HepG2 (cell line): ENCODE measurements around the gene ZNF669. TPM values are rescaled to one million over a fixed set of nuclear protein-coding genes. Genes with fewer than 3 reads are reported as not detected.

ENCODE experiments used
- BCL6 ChIP-seq: IDR thresholded peaks from 2 replicates; pipeline ENCODE4 v1.6.1; 2016; ENCODE audit warnings: missing genetic modification reagents, missing compliant biosample characterization
- CEBPG ChIP-seq: IDR thresholded peaks from 2 replicates; pipeline ENCODE4 v1.6.1; 2016
- ETV5 ChIP-seq: IDR thresholded peaks from 2 replicates; pipeline ENCODE4 v1.6.1; 2018; ENCODE audit warnings: missing biosample characterization, missing genetic modification reagents, inconsistent platforms, borderline replicate concordance
- FOSL2 ChIP-seq: sonication (generic); formaldehyde crosslinking; IDR thresholded peaks from 2 replicates; pipeline ENCODE4 v1.4.0; 2020; ENCODE audit warnings: missing genetic modification reagents
- FOXO1 ChIP-seq: sonication (generic); formaldehyde crosslinking; IDR thresholded peaks from 2 replicates; pipeline ENCODE4 v1.4.0; 2020; ENCODE audit warnings: missing genetic modification reagents
- HMG20A ChIP-seq: IDR thresholded peaks from 2 replicates; pipeline ENCODE4 v1.6.1; 2016; ENCODE audit warnings: borderline replicate concordance
- HNF4G ChIP-seq, 2 experiments: sonication (generic) in 1 of 2; formaldehyde crosslinking in 1 of 2; IDR thresholded peaks; 2 replicates each; pipeline versions ENCODE4 v1.4.0 to v1.6.1; 2011 to 2020; ENCODE audit warnings: borderline replicate concordance in 2 of 2, low read depth in 2 of 2, mild to moderate bottlenecking in 2 of 2, low read length in 1 of 2, missing genetic modification reagents in 1 of 2, moderate library complexity in 1 of 2
- KLF9 ChIP-seq: IDR thresholded peaks from 2 replicates; pipeline ENCODE4 v1.6.1; 2016; ENCODE audit warnings: low read depth
- MED1 ChIP-seq: sonication (generic); formaldehyde crosslinking; IDR thresholded peaks from 2 replicates; pipeline ENCODE4 v1.4.0; 2020; ENCODE audit warnings: missing genetic modification reagents
- MEF2D ChIP-seq: sonication (generic); formaldehyde crosslinking; IDR thresholded peaks from 2 replicates; pipeline ENCODE4 v1.5.1; 2020; ENCODE audit warnings: mild to moderate bottlenecking, missing genetic modification reagents
- MIER2 ChIP-seq: IDR thresholded peaks from 2 replicates; pipeline ENCODE4 v1.6.1; 2016; ENCODE audit warnings: missing biosample characterization, missing genetic modification reagents
- MXD1 ChIP-seq: sonication (generic); formaldehyde crosslinking; IDR thresholded peaks from 2 replicates; pipeline ENCODE4 v1.4.0; 2020; ENCODE audit warnings: mild to moderate bottlenecking, missing genetic modification reagents
- RXRB ChIP-seq: IDR thresholded peaks from 2 replicates; pipeline ENCODE4 v1.6.1; 2016; ENCODE audit warnings: borderline replicate concordance, missing genetic modification reagents, missing compliant biosample characterization
- SIX4 ChIP-seq: sonication (generic); formaldehyde crosslinking; IDR thresholded peaks from 2 replicates; pipeline ENCODE4 v1.4.0; 2020; ENCODE audit warnings: missing genetic modification reagents
- SOX5 ChIP-seq: IDR thresholded peaks from 2 replicates; pipeline ENCODE4 v1.6.1; 2016; ENCODE audit warnings: borderline replicate concordance
- SOX6 ChIP-seq, 2 experiments: fragments of 450-650 bp in 1 of 2; sonication (generic) in 1 of 2; formaldehyde crosslinking in 1 of 2; IDR thresholded peaks; 2 replicates each; pipeline versions ENCODE4 v1.4.0 to v1.6.1; 2017 to 2020; ENCODE audit warnings: antibody characterized with exemption in 1 of 2, mild to moderate bottlenecking in 1 of 2, missing genetic modification reagents in 1 of 2
- SRF ChIP-seq: IDR thresholded peaks from 2 replicates; pipeline ENCODE4 v1.6.1; 2011; ENCODE audit warnings: mild to moderate bottlenecking, low read depth, low read length, moderate library complexity
- ZBTB26 ChIP-seq: IDR thresholded peaks from 2 replicates; pipeline ENCODE4 v1.6.1; 2016; ENCODE audit warnings: missing compliant biosample characterization, missing genetic modification reagents, borderline replicate concordance
- ZMAT3 ChIP-seq: sonication (generic); formaldehyde crosslinking; conservative IDR thresholded peaks from 2 replicates; pipeline ENCODE4 v1.7.0; 2021; ENCODE audit warnings: missing genetic modification reagents
- ZNF12 ChIP-seq: sonication (generic); formaldehyde crosslinking; IDR thresholded peaks from 2 replicates; pipeline ENCODE4 v1.5.0; 2020; ENCODE audit warnings: missing genetic modification reagents
- ZNF644 ChIP-seq: IDR thresholded peaks from 2 replicates; pipeline ENCODE4 v1.6.1; 2016; ENCODE audit warnings: low read depth
- ZNF772 ChIP-seq: sonication (generic); formaldehyde crosslinking; IDR thresholded peaks from 2 replicates; pipeline ENCODE4 v1.5.0; 2020; ENCODE audit warnings: mild to moderate bottlenecking, missing genetic modification reagents
- polyA plus RNA-seq, 8 experiments: library from polyadenylated mRNA; depleted of rRNA in 3 of 8; stranded (reverse) in 7 of 8; unstranded in 1 of 8; fragments of >200 nt; fragmentation: Illumina TruSeq in 4 of 8; extraction: Trizol in 4 of 8; gene quantifications; 2 replicates each; pipeline versions ENCODE4 v1.2.1 to v1.2.3, GENCODE V29; 2011 to 2016; ENCODE audit warnings: low read depth in 4 of 8, missing spikeins in 1 of 8, mixed read lengths in 1 of 8; ENCODE audit not compliant: insufficient read depth in 1 of 8
- total RNA-seq, 5 experiments: library from RNA; depleted of rRNA; stranded (reverse); fragments of >200 nt; fragmentation: Illumina TruSeq; extraction: Trizol; gene quantifications; 2 replicates each; pipeline ENCODE4 v1.2.3, GENCODE V29; 2016; ENCODE audit warnings: low read depth in 1 of 5
- TF ChIP-seq, protein P1 (sequence below): sonication (generic); formaldehyde crosslinking; IDR thresholded peaks from 2 replicates; pipeline ENCODE4 v1.4.0; 2020; ENCODE audit warnings: missing genetic modification reagents
- TF ChIP-seq, protein P2 (sequence below): sonication (generic); formaldehyde crosslinking; IDR thresholded peaks from 2 replicates; pipeline ENCODE4 v1.4.0; 2020; ENCODE audit warnings: missing genetic modification reagents, borderline replicate concordance

ZNF669 gene
- total and polyA plus RNA-seq, 2 of the 13 experiments (the other 11 are each of a cell fraction or from before 2014, with no cell fraction given) = 3.1 to 14.6 TPM

DNA sequence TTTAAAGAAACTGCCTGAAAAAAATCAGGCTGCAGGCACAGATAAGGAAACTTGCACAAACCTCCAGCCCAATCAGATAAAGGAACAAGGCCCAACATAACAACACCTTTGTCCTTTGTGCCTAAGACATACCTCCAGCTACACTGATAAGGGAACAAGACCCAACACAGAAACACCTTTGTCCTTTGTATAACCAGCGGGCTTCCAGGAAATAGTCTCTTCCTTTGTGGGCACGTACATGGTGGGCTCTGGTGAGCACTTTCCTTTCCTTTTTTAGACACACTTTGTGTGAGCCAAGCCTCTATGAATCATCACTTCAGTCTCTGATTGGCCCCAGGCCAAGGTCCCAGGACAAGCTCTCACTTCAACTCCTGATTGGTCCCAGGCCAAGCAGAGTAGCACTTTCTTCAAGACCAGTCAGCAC, 49.2 kb downstream of the ZNF669 start (continued):
- TF ChIP-seq SOX6 (IDR thresholded peaks at IDR 0.05) = no peak
- peak; percentile 93 for TF ChIP-seq SOX6 (CRISPR knock-in tag; IDR thresholded peaks at IDR 0.05)
- TF ChIP-seq MED1 = peak; percentile 56; the same call in 1 of the 2 replicates
- TF ChIP-seq FOSL2 (CRISPR knock-in tag) = peak; percentile 94
- TF ChIP-seq ZNF12 = 0 out of 2 replicates have a peak, but pooled peaks have one; percentile 37
- peak; percentile 55; the same call in 1 of the 2 replicates for TF ChIP-seq HNF4G (IDR thresholded peaks at IDR 0.05; ENCODE audit: borderline replicate concordance, low read depth, low read length)
- no peak for TF ChIP-seq HNF4G (CRISPR knock-in tag; IDR thresholded peaks at IDR 0.05; ENCODE audit: borderline replicate concordance, low read depth)
- TF ChIP-seq FOXO1 = 0 out of 2 replicates have a peak, but pooled peaks have one; percentile 17
- peak; percentile 86 for TF ChIP-seq BCL6 (CRISPR knock-in tag)
- peak; percentile 94 for TF ChIP-seq SOX5 (CRISPR knock-in tag)
- TF ChIP-seq KLF9 = 0 out of 2 replicates have a peak, but pooled peaks have one; percentile 37
- 0 out of 2 replicates have a peak, but pooled peaks have one; percentile 30 for TF ChIP-seq RXRB
- TF ChIP-seq CEBPG (CRISPR knock-in tag) = peak; percentile 60
- no peak for TF ChIP-seq MXD1
- TF ChIP-seq SRF = peak; percentile 64; the same call in 1 of the 2 replicates
- TF ChIP-seq ZNF644 (CRISPR knock-in tag) = peak; percentile 41; the same call in 1 of the 2 replicates
- peak; percentile 18; the same call in 1 of the 2 replicates for TF ChIP-seq HMG20A (CRISPR knock-in tag)
- TF ChIP-seq, protein P1, sequence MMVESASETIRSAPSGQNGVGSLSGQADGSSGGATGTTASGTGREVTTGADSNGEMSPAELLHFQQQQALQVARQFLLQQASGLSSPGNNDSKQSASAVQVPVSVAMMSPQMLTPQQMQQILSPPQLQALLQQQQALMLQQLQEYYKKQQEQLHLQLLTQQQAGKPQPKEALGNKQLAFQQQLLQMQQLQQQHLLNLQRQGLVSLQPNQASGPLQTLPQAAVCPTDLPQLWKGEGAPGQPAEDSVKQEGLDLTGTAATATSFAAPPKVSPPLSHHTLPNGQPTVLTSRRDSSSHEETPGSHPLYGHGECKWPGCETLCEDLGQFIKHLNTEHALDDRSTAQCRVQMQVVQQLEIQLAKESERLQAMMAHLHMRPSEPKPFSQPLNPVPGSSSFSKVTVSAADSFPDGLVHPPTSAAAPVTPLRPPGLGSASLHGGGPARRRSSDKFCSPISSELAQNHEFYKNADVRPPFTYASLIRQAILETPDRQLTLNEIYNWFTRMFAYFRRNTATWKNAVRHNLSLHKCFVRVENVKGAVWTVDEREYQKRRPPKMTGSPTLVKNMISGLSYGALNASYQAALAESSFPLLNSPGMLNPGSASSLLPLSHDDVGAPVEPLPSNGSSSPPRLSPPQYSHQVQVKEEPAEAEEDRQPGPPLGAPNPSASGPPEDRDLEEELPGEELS (CRISPR knock-in tag) = 0 out of 2 replicates have a peak, but pooled peaks have one; percentile 38
- TF ChIP-seq ETV5 (CRISPR knock-in tag) = peak; percentile 63; the same call in 1 of the 2 replicates
- TF ChIP-seq ZBTB26 = no peak
- TF ChIP-seq, protein P2, sequence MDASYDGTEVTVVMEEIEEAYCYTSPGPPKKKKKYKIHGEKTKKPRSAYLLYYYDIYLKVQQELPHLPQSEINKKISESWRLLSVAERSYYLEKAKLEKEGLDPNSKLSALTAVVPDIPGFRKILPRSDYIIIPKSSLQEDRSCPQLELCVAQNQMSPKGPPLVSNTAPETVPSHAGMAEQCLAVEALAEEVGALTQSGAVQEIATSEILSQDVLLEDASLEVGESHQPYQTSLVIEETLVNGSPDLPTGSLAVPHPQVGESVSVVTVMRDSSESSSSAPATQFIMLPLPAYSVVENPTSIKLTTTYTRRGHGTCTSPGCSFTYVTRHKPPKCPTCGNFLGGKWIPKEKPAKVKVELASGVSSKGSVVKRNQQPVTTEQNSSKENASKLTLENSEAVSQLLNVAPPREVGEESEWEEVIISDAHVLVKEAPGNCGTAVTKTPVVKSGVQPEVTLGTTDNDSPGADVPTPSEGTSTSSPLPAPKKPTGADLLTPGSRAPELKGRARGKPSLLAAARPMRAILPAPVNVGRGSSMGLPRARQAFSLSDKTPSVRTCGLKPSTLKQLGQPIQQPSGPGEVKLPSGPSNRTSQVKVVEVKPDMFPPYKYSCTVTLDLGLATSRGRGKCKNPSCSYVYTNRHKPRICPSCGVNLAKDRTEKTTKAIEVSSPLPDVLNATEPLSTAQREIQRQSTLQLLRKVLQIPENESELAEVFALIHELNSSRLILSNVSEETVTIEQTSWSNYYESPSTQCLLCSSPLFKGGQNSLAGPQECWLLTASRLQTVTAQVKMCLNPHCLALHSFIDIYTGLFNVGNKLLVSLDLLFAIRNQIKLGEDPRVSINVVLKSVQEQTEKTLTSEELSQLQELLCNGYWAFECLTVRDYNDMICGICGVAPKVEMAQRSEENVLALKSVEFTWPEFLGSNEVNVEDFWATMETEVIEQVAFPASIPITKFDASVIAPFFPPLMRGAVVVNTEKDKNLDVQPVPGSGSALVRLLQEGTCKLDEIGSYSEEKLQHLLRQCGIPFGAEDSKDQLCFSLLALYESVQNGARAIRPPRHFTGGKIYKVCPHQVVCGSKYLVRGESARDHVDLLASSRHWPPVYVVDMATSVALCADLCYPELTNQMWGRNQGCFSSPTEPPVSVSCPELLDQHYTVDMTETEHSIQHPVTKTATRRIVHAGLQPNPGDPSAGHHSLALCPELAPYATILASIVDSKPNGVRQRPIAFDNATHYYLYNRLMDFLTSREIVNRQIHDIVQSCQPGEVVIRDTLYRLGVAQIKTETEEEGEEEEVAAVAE (CRISPR knock-in tag) = 0 out of 2 replicates have a peak, but pooled peaks have one; percentile 67
- TF ChIP-seq ZNF772 (CRISPR knock-in tag) = no peak
- no peak for TF ChIP-seq SIX4
- TF ChIP-seq MIER2 (CRISPR knock-in tag) = no peak
- TF ChIP-seq MEF2D (CRISPR knock-in tag) = peak; percentile 38; the same call in 1 of the 2 replicates
- no peak for TF ChIP-seq ZMAT3 (CRISPR knock-in tag)
